ENCODE data around the gene ANKRD12.

- TF ChIP-seq, protein P1, sequence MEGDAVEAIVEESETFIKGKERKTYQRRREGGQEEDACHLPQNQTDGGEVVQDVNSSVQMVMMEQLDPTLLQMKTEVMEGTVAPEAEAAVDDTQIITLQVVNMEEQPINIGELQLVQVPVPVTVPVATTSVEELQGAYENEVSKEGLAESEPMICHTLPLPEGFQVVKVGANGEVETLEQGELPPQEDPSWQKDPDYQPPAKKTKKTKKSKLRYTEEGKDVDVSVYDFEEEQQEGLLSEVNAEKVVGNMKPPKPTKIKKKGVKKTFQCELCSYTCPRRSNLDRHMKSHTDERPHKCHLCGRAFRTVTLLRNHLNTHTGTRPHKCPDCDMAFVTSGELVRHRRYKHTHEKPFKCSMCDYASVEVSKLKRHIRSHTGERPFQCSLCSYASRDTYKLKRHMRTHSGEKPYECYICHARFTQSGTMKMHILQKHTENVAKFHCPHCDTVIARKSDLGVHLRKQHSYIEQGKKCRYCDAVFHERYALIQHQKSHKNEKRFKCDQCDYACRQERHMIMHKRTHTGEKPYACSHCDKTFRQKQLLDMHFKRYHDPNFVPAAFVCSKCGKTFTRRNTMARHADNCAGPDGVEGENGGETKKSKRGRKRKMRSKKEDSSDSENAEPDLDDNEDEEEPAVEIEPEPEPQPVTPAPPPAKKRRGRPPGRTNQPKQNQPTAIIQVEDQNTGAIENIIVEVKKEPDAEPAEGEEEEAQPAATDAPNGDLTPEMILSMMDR (IDR thresholded peaks at IDR 0.05) = no peak
- TF ChIP-seq POLR2A (IDR thresholded peaks at IDR 0.05) = no peak
These were observed 40.6 kb upstream of the ANKRD12 start for GRCh38 chr18:9096007-9096371.

All from breast epithelium (tissue), 3 donors.